ENCODE data around the gene ITSN2.
A peak's percentile ranks its signal among the peaks of the same experiment; 100 is the strongest.

Gene ITSN2

DNA sequence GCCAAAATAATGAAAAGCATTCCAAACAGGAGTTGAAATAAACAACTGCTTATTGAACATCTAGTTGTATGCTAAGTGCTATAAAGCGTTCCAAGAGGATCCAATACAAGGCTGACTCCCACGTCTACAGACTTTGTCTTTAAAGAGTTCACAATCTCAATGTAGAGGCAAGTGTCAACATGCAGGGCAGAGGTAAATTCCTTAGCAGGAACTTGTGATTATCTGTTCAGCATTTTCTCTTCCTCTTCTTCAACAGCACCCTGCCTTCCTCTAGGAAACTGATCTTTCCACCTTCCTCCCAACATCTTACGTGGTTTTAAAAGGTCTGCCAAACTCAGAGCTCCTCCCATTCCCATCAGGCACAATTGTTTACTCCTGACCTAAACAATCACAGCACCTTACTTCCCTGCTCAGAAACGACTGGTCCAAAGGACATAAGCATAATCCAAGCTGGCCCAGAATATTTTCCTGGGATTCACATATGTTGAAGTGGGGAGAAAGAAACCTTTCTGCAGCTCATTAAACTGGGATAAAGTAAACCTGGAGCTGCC, 83.9 kb downstream of the ITSN2 start:
- peak; percentile 29 for DNase-seq (ENCODE audit: low read depth, low spot score)
- peak overlapping the region; percentile 56 for H3K27ac ChIP-seq

DNA sequence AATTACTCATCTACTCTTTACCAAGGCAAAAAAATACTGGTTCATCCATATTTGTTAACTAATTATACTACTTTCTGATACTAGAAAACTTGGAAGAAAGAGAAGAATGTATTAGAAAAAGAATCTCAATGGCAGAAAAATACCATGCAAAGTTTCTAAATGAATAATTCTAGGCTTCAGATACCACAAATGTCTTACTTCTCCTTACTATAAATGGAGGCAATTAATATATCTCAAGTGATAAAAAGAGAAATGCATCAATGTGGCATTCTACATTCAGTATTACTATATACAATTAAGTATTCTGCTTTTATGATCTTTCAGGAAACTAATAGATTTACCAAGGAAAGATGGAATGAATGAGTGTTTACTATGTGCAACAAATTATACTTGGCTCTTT, 85.5 kb downstream of the ITSN2 start:
- no peak for DNase-seq (ENCODE audit: low read depth, low spot score)
- no peak overlapping the region for H3K27ac ChIP-seq

- DNase-seq (ENCODE audit: low read depth, low spot score) = no peak
- no peak overlapping the region for H3K27ac ChIP-seq
Observed at GRCh38 chr2:24273598-24273997, 86.7 kb downstream of the ITSN2 start.

GRCh38 chr2:24272907-24273306, 87.4 kb downstream of the ITSN2 start:
- no peak overlapping the region for H3K27ac ChIP-seq
- DNase-seq (ENCODE audit: low read depth, low spot score) = no peak

DNA sequence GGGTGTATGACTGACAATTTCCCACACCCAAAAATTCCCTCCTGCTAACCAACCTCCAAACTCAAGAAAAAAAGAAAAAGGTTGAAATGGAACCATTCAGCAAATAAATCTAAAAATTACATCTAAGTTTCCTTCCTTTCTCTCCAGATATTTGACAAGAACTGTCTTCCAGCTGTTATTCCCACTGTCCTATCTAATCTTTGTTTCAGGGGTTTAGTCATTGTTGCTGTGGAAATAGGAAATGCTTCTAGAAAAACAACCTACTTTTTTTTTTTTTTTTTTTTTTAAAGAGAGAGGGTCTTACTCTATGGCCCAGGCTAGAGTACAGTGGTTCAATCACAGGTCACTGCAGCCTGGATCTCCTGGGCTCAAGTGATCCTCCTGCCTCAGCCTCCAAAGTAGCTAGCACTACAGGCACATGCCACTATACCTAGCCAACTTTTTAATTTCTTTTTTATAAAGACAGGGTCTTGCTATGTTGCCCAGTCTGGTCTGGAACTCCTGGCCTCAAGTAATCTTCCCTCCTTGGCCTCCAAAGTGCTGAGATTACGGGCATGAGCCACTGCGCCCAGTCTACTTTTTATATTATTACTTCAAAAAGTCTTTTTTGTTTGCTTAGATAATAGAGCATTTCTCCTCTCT, 88.1 kb downstream of the ITSN2 start:
- no peak for DNase-seq (ENCODE audit: low read depth, low spot score)
- H3K27ac ChIP-seq = no peak overlapping the region

GRCh38 chr2:24269265-24269664, 91.1 kb downstream of the ITSN2 start:
- peak; percentile 27 for DNase-seq (ENCODE audit: low read depth, low spot score)
- peak overlapping the region; percentile 53 for H3K27ac ChIP-seq

DNA sequence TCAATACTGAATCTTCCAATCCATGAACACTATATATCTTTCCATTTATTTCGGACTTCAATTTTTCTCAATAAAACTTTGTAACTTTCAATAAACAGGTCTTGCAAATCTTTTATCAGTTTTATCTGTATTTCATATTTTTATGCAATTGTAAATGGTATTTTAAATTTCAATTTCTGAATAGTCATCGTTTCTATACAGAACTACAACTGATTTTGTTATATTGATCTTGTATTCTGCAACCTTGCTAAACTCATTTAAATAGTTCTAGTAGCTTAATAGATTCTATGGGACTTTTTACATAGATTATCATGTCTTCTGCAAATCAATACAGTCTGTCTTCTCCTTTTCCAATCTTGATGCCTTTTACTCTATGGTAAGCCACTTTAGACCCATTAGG, 95.1 kb downstream of the ITSN2 start:
- H3K27ac ChIP-seq = no peak overlapping the region
- DNase-seq (ENCODE audit: low read depth, low spot score) = no peak

DNA sequence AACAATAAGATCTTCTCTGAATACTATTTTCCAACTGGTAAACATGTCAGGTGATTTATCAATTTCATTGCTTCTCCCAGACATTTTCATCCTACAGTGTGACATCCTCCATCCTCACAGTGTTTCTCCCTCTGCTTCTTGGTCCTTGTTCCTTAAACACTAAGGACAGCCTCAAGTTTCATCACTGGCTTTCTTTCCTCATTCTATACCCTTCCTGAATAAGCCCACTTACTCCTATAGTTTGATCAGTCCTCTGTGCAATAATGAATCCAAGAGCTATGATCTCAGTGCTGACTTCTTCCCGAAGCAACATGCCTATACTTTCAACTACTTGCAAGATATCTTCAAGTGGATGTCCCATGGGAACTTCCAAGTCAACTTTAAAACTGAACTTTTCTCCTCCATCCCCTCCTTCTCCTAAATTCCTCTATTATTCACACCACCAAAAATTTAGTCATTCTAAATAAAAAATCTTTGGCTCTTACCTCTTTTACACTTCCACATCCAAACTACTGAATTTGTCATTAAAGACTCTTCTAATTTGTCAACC, 97.8 kb downstream of the ITSN2 start:
- H3K27ac ChIP-seq = no peak overlapping the region
- no peak for DNase-seq (ENCODE audit: low read depth, low spot score)

GRCh38 chr2:24261441-24261840, 98.9 kb downstream of the ITSN2 start:
- no peak overlapping the region for H3K27ac ChIP-seq
- DNase-seq (ENCODE audit: low read depth, low spot score) = no peak

DNA sequence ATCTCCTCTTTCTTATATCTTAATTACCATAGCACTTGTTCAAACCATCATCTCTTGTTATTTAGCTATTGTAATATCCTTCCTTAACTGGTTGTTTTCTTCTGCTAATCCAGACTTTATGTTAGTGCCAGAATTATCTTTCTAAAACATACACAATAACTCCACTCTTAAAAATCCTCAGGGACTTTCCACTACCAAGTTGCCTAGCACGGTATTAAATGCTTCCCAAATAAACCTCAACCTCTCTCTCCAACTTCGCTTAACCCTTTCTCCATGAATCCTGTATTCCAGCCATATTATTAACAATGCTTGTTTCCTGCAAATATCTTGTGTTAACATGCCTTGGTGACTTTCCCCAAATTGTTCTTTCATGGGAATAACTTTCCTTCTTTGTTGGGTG, 101.0 kb downstream of the ITSN2 start:
- H3K27ac ChIP-seq = no peak overlapping the region
- DNase-seq (ENCODE audit: low read depth, low spot score) = no peak

GRCh38 chr2:24258718-24259117, 101.6 kb downstream of the ITSN2 start:
- no peak overlapping the region for H3K27ac ChIP-seq
- DNase-seq (ENCODE audit: low read depth, low spot score) = no peak

DNA sequence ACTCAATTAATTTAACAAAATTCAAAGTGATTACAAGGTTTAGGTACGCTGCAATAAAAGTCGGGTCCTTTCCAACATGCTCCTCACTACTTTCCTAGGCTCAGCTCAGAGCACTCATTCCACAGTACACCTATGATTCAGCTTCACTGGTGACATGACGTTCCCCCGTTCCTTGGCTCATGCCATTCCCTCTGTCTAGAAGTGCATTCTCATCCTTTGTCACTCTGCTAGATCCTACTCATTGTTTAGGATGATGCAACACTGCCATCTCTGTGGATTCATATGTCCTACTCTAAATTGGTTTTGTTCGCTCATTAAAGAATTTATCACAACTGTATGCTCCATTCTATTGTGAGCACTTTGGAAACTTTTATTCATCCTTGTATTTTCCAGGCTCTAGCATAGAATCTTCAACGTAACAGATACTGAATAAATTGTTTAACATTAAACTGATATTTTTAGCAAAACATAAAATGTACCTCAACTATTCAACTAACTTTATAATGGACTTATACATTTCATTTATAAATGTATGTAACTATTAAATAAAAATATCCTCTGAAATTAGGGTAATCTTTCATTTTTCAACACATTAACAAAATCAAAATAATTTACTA, 106.9 kb downstream of the ITSN2 start:
- DNase-seq (ENCODE audit: low read depth, low spot score) = no peak

DNA sequence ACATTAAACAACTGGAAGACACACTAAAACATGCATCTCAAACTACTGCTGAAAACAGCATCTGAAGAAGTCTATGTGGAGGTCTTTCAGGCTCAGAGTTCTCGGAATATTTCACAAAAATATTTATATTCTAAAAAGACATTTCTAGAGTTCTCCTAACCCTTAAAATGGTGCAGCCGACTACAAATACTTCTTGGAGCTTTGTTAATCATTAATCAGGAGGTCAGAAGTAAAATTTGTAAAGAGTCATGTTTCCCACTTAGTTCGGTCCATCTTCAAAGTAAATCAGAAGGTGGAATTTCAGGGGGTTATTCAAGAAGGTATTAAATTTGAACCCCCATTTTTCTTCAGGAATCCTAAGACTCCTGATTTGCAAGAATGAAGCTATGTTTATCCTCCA, 112.7 kb downstream of the ITSN2 start:
- no peak overlapping the region for H3K27ac ChIP-seq
- no peak for DNase-seq (ENCODE audit: low read depth, low spot score)

More for the DNA sequence above, 106.9 kb downstream of the ITSN2 start:
- H3K27ac ChIP-seq = peak overlapping the region; percentile 12

- no peak for DNase-seq (ENCODE audit: low read depth, low spot score)
- no peak overlapping the region for H3K27ac ChIP-seq
Observed at GRCh38 chr2:24247164-24247563, 113.2 kb downstream of the ITSN2 start.

- H3K27ac ChIP-seq = peak overlapping the region; percentile 12
- no peak for DNase-seq (ENCODE audit: low read depth, low spot score)
Observed at GRCh38 chr2:24245986-24246776, 114.2 kb downstream of the ITSN2 start.

DNA sequence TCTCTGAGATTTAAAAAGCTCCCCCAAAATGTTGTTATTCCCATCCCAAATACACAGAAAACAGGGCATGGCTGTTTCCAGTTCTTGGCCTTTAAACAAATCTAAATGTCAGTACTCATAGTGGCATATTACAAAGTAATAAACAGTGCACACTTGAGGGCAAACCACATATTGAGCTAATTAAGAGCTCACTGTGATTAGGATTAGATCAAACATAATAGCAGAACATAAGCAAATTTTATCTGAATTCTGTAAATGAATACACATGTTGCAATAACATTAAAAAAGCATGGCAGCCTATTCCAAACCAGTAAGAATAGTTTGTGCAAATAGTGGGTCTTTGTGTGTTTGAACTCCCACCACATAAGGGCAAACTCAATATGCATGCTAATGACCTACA, 118.8 kb downstream of the ITSN2 start:
- no peak for DNase-seq (ENCODE audit: low read depth, low spot score)
- H3K27ac ChIP-seq = no peak overlapping the region

DNA sequence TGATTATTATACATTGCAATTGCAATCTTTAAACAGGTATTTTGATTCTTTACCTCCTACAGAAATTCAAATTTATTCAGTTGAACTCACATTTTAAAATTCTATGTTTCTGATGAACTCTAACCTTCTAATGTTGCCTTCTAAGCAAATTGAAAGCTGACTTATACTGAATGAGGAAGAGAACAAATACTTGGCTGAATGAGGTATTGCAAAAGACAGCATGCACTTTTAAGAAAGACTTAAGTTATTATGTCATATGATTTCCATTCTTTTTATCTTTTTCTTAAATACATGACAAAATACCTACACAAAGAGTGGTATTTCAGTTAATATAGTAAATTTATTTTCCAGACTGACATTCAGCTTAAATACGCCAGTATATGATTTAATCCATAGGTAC, 120.8 kb downstream of the ITSN2 start:
- no peak for DNase-seq (ENCODE audit: low read depth, low spot score)
- H3K27ac ChIP-seq = no peak overlapping the region

DNA sequence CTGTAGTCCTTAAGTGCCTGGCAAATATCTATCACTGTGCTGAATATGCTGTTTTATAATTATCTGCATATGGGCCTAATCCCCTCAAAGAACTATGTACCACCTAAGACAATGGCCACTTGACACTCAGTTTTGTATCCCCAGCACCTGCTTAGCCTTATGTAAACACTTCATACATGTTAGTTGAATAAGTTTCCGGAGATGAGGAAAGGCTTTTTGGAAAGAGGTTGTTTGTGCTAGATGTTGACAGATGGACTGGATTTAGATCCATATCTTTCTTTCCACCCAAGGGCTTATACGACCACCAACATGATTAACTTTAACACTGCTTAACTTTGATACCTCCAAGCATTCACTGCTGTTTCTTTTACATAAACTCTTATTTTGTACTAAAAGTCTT, 122.2 kb downstream of the ITSN2 start:
- no peak overlapping the region for H3K27ac ChIP-seq
- no peak for DNase-seq (ENCODE audit: low read depth, low spot score)

GRCh38 chr2:24237313-24237712, 123.0 kb downstream of the ITSN2 start:
- DNase-seq (ENCODE audit: low read depth, low spot score) = no peak
- no peak overlapping the region for H3K27ac ChIP-seq

DNA sequence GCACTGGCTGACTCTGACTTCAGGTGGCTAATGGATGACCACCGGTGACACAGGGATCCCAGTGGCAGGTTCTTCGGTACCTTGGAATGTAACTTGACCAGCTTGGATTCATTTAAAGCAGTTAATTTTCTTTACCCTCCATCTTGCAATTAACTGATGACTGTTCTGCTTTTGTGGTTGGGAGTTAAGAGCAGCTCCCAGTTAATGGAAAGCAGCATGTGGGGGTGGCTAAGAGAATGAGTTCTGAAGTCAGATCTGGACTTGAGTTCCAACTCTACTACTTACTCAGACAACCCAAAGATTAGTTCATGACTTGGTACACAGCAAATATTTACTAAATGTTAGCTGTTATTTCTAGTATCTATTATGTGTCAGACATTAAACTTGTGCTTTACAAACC, 127.0 kb downstream of the ITSN2 start:
- H3K27ac ChIP-seq = no peak overlapping the region
- no peak for DNase-seq (ENCODE audit: low read depth, low spot score)

- no peak overlapping the region for H3K27ac ChIP-seq
Observed at GRCh38 chr2:24231461-24231881, 128.9 kb downstream of the ITSN2 start.

More at GRCh38 chr2:24231461-24231881, 128.9 kb downstream of the ITSN2 start:
- no peak for DNase-seq (ENCODE audit: low read depth, low spot score)

Data from epithelial cell of prostate (primary cell).